Articular chondrocyte of knee joint (primary cell): ENCODE results near the gene INTS15. TPM values are rescaled to one million over a fixed set of nuclear protein-coding genes. Genes with fewer than 3 reads are reported as not detected.

Experiments used
- total RNA-seq: library from RNA; depleted of rRNA; stranded (reverse); fragments of >200 nt; gene quantifications from 2 replicates; pipeline ENCODE4 v1.2.3, GENCODE V29; 2012

Gene INTS15
- 14.5 and 19.2 TPM in 2 replicates for total RNA-seq

GRCh38 chr7:6589829-6590644, at the start of gene INTS15:
Gene INTS15 (plus strand): TSS chr7:6590021. CDS start chr7:6590284, 263 bp downstream.

GRCh38 chr7:6551016-6551511, 38.8 kb upstream of the INTS15 start, which contains the start of gene GRID2IP:
Gene GRID2IP (minus strand): TSS chr7:6551461. CDS start chr7:6551436, 25 bp downstream.

GRCh38 chr7:6577369-6578113, 12.3 kb upstream of the INTS15 start, which contains the start of gene ZDHHC4:
Gene ZDHHC4 (plus strand): TSS chr7:6577454. CDS start chr7:6580562, 3,108 bp downstream.

GRCh38 chr7:6614953-6615722, 25.3 kb downstream of the INTS15 start, which contains the start of gene ZNF853:
Gene ZNF853 (plus strand): TSS chr7:6615610. CDS start chr7:6616175, 565 bp downstream.

DNA sequence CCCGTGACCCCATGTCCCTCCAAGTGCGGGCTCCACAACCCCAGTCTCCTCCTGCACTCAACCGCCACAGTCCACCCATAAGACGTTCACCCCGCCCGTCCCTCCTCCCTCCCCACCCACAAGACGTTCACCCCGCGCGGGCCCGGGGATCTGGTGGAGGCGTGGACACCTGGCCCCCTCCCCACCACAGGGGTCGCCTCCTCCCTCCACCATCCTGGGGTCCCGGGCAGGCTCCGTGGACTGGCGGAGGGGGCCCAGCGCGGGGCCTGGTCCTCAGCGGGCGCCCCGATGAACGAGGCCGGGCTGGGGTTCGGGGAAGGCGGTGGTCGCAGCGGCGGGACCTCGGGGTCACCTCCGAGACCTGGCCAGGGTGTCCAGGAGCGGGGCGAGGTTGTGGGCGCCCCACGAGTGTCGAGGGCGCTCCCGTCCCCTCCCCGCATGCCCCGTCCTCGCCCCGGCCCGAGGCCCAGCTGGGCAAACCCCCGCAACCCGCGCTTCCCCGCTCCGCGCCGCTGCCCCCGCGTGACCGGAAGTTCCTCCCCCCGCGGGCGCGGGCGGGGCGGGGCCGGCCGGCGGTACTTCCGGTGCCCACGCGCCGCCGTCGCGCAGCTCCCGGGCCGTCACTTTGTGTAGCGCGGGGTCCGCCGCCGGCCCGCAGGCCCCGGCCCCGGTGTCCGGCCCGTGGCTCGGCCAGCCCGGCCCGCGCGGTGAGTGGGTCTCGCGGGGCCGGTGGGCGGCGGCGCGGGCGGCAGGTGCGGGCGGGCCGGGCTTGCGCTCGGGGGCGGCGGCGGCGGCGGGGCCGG, 47.1 kb downstream of the INTS15 start, which contains the start of gene ZNF316:
Gene ZNF316 (plus strand): TSS at position 578 of the 803 bp plus-strand sequence. CDS start 5,092 bp downstream, outside the sequence.

Other genes with a start within 250 kb of the INTS15 start
- gene FAM220A, start 241.1 kb upstream of the INTS15 start, total RNA-seq, result 16.9 and 19.7 TPM in 2 replicates
- 87.9 and 98.9 TPM in 2 replicates for gene RAC1, start 215.5 kb upstream of the INTS15 start, total RNA-seq
- 16.6 and 23.8 TPM in 2 replicates for gene DAGLB, start 142.1 kb upstream of the INTS15 start, total RNA-seq
- gene KDELR2, start 105.9 kb upstream of the INTS15 start, total RNA-seq, result 318 and 339 TPM in 2 replicates
- under 0.01 and 0.11 TPM in 2 replicates for gene GRID2IP, start 38.6 kb upstream of the INTS15 start, total RNA-seq
- gene ZDHHC4, start 12.6 kb upstream of the INTS15 start, total RNA-seq, result 57.0 and 63.0 TPM in 2 replicates
- 0.86 and 4.8 TPM in 2 replicates for gene ZNF853, start 25.6 kb downstream of the INTS15 start, total RNA-seq
- 10.8 and 11.5 TPM in 2 replicates for gene ZNF316, start 47.3 kb downstream of the INTS15 start, total RNA-seq
- 29.1 and 34.2 TPM in 2 replicates for gene ZNF12, start 116.9 kb downstream of the INTS15 start, total RNA-seq
- gene RSPH10B2, start 164.1 kb downstream of the INTS15 start, total RNA-seq, result 0.11 TPM in 1 of 2 replicates, not detected in the other
- 56.1 and 72.1 TPM in 2 replicates for gene CCZ1B, start 236.3 kb downstream of the INTS15 start, total RNA-seq